HS-5 (cell line): Measurements from ENCODE around the gene RAB29.
"Not testable (repeated sequence)": the region's sequence is repeated elsewhere in the genome, so short reads cannot be mapped to it uniquely, and the experiment has no call there.

Experiments used
- DNase-seq: peaks from one replicate; pipeline ENCODE4 v3.0.0-alpha.2; 2012; ENCODE audit warnings: low read depth

Gene RAB29, protein sequence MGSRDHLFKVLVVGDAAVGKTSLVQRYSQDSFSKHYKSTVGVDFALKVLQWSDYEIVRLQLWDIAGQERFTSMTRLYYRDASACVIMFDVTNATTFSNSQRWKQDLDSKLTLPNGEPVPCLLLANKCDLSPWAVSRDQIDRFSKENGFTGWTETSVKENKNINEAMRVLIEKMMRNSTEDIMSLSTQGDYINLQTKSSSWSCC

DNA sequence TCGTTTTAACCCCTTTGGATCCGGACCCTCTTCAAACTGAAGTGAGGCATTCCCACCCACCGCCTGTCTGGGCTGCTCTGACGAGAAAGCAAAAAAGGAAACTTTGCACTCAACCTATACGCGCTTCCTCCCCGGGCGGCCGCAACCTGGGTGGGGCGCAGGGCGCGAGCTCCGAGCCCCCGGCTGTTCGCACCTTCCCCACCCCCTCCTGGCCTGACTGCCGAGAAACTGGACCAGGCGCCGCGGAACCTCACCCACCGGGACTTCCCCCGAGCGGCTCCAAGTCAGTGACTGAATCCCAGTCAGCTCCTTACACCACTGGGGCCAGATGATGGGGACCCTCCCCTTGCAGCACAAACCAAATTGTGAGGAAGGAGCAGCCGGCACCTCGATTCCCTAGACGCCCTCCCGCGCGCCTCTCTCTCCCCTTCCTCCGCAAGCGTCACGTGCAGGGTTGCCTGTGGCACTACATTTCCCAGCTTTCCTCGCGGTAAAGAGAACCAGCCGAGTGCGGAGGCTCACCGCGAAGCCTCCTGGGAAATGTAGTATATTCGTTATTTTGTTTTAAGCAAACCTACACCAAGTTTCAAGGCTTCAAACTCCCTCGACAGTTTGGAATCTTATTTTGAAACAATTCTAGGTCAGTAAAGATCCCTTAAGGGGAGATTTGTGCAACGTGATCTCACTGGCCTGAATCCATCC is at the start of gene RAB29:
TSS of gene RAB29 (minus strand) at position 468 of the 702 bp plus-strand sequence. CDS start 526 bp downstream, outside the sequence.
- DNase-seq: peak; percentile 64

DNA sequence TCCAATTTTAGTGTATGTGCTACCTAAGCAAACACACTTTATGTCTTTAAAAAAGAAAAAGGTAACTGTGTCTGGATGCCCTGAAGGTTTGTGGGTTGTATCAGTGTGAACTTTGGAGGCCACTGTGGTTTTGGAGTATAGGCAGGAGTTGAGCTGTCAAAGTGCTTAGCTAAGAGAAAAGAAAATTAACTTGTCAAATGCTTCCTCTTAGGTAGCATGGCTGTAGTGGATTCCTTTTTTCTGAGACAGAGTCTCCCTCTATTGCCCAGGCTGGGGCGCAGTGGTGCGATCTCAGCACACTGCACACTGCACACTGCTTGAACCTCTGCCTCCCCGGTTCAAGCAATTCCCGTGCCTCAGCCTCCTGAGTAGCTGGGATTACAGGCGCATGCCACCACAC is 48.9 kb upstream of the RAB29 start:
- DNase-seq: no peak

DNA sequence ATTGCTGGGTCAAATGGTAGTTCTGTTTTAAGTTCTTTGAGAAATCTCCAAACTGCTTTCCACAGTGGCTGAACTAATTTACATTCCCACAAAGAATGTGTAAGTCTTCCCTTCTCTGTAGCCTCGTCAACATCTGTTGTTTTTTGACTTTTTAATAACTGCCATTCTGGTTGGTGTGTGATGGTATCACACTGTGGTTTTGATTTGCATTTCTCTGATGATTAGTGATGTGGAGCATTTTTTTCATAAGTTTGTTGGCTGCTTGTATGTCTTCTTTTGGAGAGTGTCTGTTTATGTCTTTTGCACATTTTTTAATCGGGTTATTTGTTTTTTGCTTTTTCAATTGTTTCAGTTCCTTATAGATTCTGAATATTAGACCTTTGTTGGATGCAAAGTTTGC is 48.0 kb upstream of the RAB29 start:
- DNase-seq: not testable (repeated sequence)

DNA sequence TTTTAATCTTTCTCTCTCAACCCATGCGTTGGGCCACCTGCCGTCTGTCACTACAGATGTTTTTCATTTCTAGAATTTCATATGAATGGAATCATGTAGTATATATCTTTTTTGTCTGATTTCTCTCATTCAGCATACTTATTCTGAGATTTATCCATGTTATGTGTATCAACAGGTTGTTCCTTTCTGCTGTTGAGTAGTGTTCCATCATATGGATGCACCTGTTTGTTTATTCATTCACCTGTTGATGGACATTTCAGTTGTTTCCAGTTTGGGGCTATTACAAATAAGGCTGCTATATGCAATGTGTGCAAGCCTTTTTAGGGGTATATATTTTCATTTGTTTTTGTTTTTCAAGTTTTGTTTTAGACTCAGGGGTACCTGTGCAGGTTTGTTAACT is 47.1 kb upstream of the RAB29 start:
- no peak for DNase-seq

DNA sequence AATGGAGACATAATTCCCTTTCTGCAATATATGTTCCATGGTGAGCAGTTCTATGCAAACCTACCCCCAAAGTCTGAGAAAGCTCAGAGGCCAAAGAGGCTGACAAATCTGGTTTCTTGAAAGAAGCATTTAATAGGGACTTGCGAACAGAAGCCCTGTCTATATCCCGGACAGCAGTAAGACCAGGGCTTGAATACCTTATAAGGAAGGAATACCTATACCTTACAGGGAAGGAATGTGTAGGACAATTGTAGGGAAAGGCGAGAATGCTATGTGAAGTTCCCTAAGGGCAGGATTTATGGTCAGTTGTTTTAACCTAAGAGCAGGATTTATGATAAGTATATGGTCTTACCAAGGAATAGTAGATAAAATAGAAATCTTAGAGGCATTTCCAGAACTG is 42.7 kb upstream of the RAB29 start:
- no peak for DNase-seq

DNA sequence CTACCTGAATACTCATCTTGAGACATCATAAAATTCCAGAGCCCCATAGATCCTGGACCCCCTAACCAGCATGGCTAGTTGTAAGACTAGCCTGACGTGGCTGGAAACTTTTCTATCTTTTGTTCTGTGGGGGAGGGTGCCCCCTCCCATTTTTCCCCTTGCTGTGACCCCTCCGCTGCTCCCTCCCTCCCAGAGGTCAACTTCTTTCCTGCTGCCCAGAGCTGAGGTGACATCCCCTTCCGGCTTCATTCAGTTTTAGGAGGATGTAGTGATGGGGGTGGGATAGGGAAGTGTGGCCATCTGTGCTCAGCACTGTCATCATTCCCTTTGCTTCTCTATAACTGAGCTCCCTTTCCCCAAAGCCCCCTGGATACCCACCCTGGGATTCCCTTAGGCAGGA is 42.1 kb upstream of the RAB29 start:
- no peak for DNase-seq

DNA sequence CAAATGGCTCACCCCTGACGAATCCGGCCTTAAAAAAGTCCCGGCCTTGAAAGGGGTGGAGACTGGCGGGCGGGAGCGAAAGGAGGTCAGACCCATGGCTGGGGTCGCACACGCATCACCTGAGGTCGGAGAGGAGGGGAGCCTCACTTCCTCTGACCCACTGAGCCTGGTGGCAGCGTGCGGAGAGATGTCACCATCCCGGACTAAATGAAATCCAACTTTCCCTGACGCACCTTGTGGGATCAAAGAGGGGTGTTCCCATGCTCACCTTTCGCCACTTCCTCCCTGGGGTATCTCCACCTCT is 38.4 kb upstream of the RAB29 start:
- peak; percentile 22 for DNase-seq

DNA sequence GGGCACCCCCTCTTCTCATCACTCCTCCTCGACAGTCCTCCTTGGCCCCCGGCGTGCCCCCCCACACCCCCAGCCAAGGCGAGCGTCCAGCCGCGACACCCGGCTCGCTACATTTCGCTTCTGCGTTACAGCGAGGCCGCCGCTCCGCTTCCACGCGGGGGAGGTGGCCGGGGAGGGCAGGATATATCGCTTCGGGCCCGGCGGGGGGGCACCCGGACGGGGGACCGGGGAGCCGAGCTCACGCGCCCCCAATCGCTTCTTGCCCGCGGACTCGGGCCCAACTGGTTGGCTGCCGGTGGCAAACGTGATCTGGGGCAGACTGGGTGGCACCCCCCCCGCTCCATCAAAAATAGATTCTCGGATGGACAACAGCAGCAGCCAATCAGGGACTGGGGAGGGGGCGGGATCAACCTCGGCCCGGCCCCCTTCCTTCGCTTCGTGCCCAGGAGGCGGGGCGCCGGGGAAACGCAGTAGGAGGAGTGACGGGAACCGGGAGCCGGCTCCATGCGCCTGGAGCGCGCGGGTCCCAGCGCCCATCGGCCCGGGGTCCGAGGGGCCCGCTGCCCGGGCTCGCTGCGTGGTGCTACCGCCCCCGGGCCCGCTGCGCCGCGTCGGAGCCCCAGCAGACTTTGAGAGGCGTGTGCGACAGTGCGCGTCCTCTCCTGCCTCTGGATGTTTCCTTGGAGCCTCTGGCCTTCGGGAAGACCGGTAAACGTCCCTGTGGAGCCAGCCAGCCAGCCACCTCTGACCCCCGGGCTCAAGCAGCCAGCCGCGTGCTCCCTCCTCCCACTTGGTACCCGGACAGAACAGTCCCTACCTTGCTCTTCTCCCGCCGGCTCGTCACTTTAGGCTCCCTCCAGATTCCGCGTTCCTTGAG is 37.8 kb upstream of the RAB29 start, which contains the start of gene SLC41A1:
TSS of gene SLC41A1 (minus strand) at position 321 of the 877 bp plus-strand sequence. CDS start 2,757 bp downstream, outside the sequence.
- peak; percentile 76 for DNase-seq

DNA sequence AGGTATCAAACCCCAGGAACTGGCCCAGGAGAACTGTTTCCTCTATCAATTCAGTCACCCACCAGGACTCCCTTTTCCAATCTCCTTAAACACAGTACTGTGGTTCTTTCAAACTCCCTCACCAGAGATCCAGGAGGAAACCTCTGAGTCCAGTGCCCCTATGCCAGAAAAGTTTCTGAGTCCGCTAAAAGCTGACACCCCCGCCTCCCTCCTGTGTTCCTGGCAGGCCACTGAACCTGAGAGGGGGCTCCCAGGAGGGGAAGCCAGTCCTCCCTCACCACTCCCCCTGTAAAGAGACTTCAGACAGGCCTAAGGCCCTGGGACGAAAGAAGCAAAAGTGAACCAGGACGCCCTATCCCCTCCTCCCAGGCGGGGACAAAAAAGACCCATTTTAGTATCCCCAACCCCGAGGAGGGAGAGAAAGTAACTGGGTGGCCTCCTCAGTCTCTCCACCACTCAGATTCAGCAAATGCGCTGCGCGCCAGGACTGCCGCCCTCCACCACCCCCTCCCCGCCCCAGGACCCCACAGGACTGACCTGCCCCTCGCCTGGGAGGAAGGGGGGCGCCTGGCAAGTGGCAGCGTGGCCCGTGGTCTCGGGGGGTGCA is 37.1 kb upstream of the RAB29 start:
- DNase-seq: peak; percentile 5

DNA sequence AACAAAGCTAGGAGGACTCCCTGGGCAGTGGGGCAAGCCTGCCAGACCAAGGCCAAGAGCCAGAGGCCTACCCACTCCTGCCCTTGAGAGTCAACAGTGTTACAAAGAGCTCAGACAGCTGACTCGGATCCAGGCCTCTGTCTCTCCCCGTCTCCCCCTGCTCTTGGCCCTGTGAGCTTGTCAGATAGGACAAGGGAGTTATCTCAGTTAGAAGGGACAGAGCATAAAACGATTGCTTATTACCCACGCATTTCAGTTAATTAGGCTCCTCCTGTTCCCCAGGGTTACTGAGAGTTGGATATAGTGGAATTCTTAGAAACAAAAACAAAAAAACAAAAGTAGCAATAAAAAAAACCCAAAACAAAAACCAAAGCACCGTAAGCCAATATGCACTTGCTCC is 36.4 kb upstream of the RAB29 start:
- DNase-seq: no peak

DNA sequence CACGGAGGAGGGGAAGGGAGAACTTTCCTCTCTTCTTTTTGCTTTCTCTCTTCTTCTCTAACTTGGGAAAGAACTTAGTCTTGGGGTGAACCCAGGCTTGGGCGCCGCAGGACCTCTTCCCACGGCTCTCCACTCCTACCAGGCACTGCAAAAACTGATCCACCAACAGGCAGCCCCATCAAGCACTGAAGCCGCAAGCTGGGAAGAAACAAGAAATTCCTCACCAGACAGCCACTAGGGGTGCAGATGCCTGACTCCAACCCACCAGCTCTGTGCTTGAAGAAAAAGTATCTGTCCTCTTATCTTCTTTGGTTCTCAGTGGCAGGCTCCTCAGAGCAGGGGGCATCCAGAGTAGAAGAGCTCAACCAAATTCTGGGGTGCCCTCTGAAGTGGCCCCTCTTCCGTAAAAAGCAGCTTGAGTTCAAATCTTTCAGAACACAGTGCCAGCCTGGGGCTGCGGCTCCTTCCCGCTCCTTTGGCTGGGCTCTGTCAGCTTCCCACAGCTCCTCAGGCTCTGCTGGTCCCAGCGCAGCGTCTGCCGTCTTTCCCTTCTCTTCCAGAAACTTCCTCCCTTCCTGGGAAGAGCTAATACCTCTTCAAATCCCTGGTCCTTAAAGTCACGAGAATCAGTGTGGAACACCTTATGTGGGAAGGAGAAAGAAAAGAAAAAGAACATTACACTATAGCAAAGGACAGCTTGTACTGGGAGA is 35.3 kb upstream of the RAB29 start:
- DNase-seq: no peak

DNA sequence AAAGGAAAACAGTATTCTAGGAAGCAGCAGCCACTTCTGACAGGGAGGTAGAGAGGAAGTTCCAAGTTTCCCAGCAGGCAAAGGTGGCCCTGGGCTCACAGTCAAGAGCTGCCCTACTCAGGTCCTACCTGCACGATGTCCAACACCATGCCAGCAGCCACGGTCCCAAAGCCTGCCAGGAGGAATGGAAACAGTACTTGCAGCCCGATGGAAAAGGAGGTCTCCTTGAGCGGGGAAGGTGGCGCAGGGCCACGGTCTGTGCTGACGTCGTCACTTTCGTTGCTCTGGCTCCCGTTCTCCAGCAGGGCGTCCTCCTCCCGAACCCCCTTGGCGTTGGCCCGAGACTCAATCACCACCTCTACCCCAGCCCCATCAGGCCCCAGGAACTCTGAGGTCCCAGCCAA is 34.7 kb upstream of the RAB29 start:
- DNase-seq: no peak

DNA sequence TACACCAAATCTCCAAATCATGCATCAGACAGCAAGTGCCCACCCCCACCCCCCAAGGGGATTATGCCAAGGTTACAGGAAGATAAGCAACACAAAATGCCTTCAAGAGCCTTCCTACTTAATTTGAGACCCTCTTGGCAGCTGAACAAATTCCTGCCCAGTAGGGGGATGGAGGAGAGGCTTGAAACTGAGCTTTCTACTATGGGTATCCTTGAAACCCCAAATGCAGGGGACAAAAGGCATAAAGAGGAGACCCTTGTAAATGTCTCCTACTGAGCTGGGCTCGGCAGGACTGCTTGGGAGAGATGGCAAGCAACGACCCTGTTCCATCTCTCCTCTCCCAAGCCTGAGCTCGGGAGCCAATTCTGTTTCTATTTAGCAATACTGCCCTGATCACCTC is 34.2 kb upstream of the RAB29 start:
- no peak for DNase-seq

DNA sequence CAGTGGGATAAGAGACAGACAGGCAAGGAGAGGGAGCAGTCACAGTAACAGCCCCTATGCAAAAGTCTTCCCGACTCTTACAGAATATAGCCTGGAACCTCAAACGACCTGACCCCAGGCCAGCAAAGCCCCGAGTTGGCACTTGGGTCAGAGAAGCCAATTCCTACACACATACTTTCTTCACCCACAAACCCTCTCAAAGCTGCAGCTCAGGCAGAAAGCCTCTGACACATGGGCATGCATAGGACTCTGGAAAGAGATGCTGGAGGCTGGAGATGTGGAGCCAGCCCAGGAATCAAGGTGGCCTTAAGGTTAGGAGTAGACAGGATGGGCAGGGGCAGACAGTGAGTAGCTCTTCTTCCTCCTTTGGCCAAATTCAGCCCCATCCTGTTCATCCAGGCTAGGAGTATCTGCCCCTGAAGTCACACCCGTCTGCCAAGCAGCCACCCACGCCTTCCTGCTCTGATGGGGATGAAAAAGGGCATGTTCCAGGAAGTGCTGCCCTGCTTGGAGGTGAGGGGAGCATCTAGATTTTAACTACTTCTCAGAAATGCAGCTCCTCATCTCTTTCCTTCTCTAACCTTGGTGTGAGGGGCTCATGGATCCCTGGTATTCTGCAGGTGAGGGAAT is 29.9 kb upstream of the RAB29 start:
- DNase-seq: no peak

DNA sequence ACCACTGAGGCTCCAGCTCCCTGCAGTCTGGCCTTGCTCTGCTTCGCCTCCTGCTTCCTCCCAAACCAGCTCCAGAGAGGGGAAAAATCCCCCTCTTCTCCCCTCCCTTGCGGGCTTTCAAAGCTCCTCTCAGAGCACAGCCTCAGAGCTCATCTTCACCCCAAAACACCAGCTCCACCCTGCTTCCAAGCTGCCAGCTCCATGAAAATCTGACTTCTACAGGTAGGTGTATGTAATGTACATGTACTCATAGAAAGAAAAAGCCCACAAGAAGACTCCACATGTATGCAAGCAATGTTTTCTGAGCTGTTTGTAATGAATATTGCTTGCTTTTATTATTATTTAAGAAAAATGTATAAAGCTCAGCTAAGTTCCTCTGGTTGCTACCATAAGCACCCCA is 29.3 kb upstream of the RAB29 start:
- no peak for DNase-seq

DNA sequence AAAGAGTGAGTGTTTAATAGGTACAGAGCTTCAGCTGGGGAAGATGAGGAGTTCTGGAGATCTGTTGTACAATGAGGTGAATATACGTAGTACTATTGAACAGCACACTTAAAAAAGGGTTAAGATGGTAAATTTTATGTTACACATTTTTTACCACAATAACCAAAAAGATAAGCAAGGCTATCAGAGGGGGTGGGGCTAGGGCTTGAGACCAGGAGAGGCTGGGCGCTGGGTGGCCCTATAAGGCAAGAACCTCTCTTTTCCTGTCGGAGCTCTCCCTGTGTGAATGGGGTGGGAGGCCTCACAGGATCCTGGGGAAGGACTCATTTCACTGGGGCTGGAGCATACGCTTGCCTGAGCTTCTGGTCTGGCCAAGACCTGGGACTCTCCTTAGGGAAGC is 28.7 kb upstream of the RAB29 start:
- DNase-seq: no peak

DNA sequence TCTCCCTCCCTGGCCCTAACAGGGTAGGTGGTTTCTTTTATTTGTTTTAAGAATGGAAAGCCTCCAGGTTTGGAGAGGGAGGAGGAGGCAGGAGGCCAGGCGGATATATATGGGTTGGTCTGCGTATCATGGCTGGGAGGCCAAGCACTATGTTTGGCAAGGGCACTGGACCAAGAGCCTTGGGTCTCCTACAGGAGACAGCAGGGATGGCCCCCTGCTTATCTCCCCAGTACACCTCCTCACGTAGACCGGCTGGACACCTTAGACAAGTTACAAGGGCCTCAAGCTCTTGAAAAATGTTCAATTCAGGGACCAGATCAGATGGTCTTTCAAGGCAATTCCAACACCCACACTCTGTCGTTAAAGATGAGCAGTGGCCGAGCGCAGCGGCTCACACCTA is 26.8 kb upstream of the RAB29 start:
- DNase-seq: no peak

DNA sequence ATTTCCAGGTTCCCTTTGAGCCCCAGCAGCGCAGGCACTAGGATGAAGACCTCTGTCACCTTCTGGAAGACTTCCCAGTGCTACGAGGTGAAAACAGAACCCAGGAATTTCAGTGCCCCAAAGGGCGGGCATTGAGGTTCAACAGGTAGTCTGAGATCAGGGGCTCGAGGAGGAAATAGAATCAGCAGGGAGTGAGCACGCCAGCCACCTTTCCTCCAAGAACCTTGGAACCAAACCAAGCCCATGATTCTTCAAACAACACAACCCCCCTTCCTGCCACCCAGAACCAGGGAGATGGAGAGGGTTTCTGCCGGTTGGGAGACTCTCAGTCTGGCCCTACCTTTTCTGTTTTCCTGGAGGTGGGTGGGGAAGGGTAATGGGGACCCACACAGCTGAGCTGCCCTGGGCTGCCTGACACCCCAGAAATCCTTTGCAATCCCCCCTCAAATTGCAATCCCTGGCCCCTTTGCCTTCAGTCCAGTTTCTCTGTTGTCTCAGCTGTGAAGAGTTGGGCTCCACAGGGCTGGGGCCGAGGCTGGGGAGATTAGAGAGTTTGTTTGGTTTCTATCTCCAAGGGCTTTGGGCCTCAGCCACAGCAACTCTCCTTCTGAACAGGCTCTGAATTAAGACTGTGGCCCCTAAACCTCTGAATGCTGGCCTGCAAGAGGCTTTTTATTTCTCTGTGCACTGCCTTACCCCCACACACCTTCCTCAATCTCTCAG is 25.9 kb upstream of the RAB29 start:
- DNase-seq: no peak

DNA sequence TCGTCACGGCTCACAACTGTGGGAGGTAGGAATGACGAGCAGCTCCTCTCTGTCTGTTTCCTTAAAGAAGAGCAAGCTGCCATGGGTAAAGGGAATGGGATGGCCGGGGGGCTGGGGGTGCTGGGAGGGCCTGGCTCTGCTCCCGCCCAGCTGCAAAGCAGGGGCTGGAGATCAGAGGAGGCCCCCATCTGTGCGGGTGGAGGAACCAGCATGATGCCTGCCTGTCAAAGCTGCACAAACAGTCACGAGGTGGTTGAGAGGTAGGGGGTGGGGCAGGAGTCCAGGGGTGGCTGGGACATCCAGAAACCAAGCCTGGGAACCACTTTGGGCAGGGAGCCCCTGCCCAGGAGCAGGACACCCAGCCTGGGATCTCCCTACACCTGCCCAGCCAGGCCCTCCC is 25.1 kb upstream of the RAB29 start:
- DNase-seq: no peak

DNA sequence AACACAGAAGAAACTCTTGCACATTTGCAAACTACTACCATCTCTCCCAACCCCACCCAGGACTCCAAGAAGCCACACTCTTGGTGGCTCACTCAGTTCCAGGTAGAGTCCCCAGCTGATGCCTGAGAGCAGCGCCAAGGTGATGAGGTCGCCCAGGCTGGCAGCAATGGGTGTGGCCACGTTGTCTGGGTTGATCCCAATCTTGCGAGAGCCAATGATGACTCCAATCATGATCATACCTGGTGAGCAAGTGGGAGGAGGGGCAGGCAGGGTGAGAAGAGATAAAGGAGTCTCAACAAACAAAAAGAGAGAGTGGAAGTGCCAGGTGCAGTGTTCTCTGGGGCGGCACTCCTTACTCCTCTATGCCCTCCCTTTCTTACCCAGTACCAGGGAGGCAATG is 23.3 kb upstream of the RAB29 start:
- DNase-seq: no peak

DNA sequence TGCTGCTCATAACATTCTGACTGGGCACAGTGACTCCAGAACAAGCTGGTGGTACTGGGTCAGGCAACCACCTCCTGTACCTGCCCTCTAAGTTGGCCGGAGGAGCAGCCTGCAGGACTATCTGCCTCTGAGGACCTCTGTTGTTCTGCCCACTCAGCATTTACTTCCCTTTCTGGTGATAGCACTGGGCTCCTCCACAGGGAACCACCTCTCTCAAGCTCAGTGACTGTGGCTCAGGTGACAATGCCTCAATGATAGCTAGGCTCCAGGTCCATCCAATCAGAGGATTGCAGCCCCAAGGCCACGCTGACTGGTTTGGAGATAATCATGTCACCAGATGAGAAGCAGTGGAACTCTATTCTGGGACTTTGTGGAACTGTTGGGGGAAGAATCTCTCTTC is 21.9 kb upstream of the RAB29 start:
- DNase-seq: no peak
